SK-MEL-5 (cell line): ENCODE results near the gene APOH. TPM values are rescaled to one million over a fixed set of nuclear protein-coding genes. Genes with fewer than 3 reads are reported as not detected.

Experiments used
- DNase-seq: peaks from one replicate; pipeline ENCODE4 v3.0.0-alpha.2; 2016; ENCODE audit warnings: low read depth, low spot score
- in situ Hi-C: cut with HindIII; loops from 2 replicates; pipeline ENCODE4 v1.10.0; 2016; ENCODE audit warnings: low sequenced_read_pairs, high pct_unique_total_duplicates, low pct_unique_long_range_greater_than_20kb
- small RNA-seq, 2 experiments: library from RNA; depleted of rRNA; stranded (forward); fragments of <200 nt; gene quantifications; one replicate each; pipeline ENCODE3, GENCODE V24; 2014
- total RNA-seq: library from RNA; depleted of rRNA; stranded (reverse); fragments of >200 nt; shearing (Covaris generic); gene quantifications from 2 replicates; pipeline ENCODE4 v1.2.3, GENCODE V29; 2014; rRNA removed

The APOH gene
- total RNA-seq, 1 experiment from 2014 or later = not detected

- DNase-seq = no peak
- in situ Hi-C loops = no loop called here
Measured at GRCh38 chr17:66172144-66172543, 57.1 kb downstream of the APOH start.

DNA sequence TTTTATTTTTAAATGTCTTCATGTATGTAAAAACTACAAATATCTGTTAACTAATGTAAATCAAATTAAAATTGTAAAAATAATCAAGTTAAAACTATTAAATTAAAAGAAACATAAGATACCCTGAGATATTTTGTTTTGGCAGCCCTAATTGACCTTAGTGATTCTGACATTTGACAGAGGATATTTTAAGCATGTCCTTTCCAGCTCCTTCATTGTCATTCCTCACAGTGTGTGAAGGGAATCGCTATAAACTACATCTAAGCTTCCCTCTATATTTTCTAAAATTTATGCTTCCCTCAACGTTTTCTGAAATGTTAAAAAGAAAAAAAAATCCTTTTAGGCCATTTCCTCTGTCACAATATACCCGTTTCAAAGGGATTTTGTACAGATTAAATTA is 57.5 kb downstream of the APOH start:
- in situ Hi-C loops = no loop called here
- no peak for DNase-seq

DNA sequence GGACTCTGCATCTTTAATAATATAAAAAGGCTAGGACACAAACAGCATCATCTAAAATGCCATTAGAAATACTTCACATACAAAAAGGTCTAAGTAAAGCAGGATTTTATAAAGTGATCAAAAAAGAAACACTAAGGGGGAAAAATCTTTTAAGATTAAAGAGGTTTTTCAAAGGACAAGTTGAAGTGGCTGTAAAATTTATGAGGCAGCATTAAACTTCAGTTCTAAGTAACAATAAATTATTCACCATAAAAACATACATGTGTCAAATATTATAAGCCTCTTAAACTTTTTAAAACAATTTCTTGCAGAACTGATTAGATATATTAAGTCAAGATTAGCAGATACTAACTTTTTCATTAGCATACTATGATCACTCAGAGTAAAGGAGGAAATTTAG is 58.0 kb downstream of the APOH start:
- DNase-seq = no peak
- in situ Hi-C loops = no loop called here

GRCh38 chr17:66169839-66170238 is 59.4 kb downstream of the APOH start:
- no peak for DNase-seq
- in situ Hi-C loops = no loop called here

DNA sequence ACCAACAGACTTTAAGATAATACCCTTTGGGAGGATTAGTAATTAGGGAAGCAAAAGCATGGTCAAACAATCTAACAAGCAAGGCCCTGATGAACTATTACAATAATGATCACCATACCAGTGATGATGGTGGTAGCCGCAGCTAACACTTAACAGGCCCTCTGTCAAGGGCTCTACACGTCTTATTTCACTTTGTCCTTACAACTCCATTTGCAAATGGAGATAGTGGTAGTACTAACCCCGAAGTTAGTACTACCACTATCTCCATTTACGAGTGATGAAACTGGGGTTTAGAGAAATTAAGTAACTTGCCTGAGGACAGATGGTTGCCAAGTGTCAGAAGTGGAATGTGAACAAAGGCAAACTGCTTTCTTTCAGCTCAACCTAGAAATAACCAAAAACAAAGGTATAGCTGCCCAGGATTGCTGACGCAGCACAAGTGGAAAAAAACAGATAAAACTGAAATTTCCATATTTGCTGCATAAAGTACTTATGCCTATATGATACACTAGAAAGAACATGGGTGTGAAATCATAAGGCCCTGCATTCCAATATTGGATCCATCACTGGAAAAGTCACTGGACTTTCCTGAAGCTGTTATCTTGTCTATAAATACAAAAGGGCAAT is 61.9 kb downstream of the APOH start:
- no peak for DNase-seq
- in situ Hi-C loops = no loop called here

DNA sequence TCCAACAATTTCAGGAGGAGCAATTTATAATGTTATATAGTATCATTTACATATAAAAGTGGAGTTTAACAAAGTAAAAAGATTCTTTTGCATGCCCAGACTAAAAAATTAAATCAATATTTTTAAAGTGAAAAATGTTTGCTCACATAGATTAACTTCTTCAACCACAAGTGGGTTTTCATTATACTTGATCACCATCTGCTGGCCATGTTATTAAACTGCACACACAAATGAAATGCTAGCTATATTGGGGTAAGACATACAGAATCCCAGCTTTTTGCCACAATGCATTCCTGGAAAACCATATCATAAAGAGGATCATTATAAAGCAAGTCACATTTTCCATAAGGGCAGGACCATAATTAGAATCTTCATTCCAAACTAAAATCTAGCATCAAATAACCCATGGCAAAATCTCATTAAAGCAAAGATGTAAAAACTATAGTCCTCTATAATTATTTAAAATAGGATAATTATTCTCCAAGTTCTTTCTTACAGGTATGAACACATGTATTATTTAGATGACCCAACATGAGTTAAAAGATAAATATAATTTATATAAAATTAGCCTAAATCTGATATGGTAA is 63.6 kb downstream of the APOH start:
- in situ Hi-C loops = no loop called here
- peak; percentile 80 for DNase-seq

Small RNA genes lying within 50 kb of the gene (small RNA-seq; reads per million reads assigned to genes)
- gene RNA5SP444 = 0 to 4.1 reads per million in 2 experiments

Other genes starting within 250 kb of the APOH start
- 3.0 and 6.7 TPM in 2 replicates for gene CEP112, start 37.3 kb downstream of the APOH start, total RNA-seq
- 7.2 and 7.3 TPM in 2 replicates for gene PRKCA, start 73.2 kb upstream of the APOH start, total RNA-seq